Fibroblast of skin of abdomen (primary cell): ENCODE measurements around the gene ARHGAP32.

Source experiments
- DNase-seq: peaks from one replicate; pipeline ENCODE4 v3.0.0-alpha.2; 2013

ARHGAP32 gene

DNA sequence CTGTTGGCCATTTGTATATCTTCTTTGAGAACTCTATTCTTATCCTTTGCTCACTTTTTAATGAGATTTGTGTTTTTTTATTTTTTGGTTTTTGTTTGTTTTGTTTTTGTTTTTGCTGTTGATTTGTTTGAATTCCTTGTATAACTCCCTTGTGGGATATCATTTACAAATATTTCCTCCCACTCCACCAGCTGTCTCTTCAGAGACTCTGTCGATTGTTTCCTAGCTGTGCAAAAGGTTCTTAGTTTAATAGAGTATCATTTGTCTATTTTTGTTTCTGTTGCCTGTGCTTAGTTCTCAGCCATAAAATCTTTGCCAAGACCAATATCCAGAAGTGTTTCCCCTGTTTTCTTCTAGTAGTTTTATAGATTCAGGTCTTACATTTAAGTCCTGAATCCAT, 82.4 kb downstream of the ARHGAP32 start:
- no peak for DNase-seq

DNA sequence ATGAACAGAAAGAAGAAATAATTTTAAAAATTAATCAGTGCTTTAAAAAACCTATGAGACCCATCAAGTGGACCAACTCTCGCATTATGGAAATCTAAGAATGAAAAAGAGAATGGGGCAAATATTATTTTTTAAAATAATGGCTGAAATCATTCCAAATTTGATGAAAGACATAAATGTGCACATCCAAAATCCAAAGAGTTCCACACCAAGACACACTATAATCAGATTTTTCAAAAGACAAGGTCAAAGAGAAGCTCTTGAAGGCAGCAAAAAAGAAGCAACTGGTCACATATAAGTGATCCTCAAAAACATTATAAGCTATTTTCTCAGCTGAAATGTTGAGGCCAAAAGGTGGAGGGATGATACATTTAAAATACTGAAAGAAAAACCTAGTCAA, 85.3 kb downstream of the ARHGAP32 start:
- DNase-seq, result no peak

DNA sequence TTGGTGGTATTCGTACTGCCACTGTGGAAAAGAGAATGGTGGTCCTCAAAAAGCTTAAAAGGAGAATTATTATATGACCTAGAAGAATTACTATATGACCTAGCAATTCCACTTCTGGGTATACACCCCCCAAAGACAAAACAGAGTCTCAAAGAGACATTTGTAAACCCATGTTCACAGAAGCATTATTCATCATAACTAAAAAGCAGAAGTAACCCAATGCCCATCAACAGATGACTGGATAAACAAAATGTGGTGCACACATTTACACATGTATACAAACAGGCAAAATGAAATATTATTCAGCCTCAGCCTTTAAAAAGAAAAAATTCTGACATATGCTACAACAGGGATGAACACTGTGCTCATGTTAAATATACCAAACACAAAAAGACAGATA, 89.4 kb downstream of the ARHGAP32 start:
- DNase-seq, result no peak

DNA sequence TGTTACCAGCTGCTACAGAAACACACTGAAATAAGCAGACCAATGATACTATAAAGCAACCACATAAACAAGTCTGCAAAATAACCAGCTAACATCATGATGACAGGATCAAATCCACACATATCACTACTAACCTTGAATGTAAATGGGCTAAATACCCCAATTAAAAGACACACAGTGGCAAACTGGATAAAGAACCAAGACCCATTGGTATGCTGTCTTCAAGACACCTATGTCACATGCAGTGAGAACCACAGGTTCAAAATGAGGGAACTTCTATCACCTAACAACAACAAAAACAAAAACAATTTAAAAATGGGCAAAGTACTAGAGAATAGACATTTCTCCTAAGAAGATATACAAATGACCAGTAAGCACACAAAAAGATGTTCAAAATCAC, 89.9 kb downstream of the ARHGAP32 start:
- no peak for DNase-seq

DNA sequence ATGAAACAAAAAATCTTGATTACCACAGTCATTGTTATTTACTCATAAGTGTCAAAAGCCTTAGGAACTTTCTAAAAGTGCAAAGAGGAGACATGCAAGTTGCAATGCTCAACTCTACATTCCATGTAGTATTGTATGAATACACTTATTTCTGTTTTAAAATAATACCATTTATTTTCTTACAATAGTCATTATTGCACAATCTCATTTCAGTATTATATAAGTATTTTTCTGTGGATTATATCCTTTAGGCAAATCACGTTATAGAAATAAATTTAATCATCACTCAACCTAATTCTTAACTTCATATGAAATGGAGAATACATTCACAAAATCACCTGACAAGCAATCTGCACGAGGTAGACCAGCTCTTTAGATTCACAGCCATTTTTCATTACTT, 98.8 kb downstream of the ARHGAP32 start:
- no peak for DNase-seq

DNA sequence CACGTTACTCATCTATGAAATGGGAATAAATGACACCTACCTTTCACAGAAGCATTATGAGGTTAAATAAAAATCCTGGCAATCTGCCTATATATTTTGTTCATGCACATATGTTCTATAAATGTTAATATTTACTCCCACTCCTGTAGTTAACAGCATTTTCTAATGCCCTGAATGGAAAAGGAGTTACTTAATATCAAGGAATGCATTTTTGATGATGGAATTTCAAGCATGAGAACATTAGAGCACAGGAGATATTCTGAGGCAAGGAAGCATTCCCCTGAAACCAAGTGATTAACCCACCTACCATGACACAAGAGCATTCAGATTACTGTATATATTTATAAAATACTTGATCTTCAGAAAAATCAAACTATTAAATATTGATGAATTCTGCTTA, 102.1 kb downstream of the ARHGAP32 start:
- peak; percentile 63 for DNase-seq

DNA sequence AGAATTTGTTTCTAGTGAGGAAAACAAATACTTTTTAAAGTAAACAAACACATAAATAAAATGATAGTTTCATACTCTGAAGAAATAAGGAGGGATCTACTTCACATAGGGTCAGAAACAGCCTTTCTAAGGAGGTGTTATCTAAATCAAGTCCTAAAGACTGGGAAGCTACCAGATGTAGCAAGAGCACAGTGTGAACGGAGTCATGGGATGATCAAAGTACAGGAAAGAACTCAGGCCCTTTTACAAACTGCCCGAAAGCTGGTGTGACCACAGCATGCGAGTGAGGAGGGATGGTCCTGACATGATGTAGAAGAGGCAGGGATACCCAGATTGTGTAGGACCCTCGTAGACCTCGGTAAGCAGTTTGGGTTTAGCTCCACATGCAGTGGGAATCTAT, 102.8 kb downstream of the ARHGAP32 start:
- no peak for DNase-seq

DNA sequence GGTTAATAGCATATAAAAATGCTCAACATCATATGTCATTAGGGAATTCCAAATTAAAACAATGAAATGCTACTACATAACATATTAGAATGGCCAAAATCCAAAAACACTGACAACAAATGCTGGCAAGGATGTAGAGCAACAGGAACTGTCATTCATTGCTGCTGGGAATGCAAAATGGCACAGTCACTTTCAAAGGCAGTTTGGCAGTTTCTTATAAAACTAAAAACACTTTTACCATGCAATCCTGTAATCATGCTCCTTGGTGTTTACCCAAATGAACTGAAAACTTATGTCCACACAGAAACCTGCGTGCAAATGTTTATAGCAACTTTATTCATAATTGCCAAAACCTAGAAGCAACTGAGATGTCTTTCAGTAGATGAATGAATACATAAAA, 105.1 kb downstream of the ARHGAP32 start:
- DNase-seq, result no peak

DNA sequence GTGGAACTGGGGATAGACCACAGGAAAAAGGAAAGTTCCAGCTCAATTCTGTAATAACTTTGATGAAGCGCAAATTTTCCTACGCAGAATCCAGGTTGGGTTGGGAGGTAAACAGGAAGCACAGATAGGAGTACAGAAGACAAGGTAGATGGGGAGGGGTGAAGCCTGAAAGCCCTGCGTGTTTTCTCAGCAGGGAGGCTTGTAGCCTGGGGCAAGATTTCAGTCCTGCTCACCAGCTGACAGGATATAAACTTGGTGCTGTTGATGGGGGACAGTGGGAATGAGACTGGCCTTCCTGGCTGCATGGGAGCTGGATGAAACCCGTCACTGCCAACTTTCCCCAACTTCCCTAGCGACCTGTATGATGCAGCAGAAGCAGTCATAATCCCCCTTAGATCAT, 114.9 kb downstream of the ARHGAP32 start:
- no peak for DNase-seq

DNA sequence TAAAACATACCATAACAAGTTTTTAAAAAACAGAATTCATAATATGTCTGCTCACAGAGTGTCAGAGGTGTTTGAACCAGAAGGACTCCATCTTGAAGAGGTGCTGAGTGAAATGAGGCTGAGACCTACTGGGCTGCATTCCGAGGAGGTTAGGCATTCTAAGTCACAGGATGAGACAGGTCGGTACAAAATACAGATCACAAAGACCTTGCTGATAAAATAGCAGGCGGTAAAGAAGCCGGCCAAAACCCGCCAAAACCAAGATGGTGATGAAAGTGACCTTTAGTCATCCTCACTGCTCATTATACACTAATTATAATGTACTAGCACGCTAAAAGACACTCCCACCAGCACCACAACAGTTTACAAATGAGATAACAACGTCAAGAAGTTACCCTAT, 116.4 kb downstream of the ARHGAP32 start:
- no peak for DNase-seq

DNA sequence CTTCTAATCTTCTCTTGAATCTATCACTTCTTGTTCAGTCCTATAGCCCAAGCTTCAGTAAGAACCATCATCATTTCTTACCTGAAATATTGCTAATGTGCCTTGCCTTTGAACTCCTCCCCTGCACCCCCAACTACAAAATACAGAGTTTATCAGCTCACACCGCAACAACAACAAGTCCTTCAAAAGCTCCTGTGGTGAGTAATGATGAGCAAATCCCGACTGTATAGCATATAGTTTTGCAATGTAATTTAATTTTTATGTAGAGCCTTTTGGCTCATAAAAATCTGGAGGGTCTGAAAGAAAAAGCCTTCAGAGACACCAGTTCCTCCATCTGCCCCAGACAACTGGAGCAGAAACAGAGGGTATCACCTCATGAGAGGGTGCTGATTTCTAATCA, 124.7 kb downstream of the ARHGAP32 start:
- no peak for DNase-seq

DNA sequence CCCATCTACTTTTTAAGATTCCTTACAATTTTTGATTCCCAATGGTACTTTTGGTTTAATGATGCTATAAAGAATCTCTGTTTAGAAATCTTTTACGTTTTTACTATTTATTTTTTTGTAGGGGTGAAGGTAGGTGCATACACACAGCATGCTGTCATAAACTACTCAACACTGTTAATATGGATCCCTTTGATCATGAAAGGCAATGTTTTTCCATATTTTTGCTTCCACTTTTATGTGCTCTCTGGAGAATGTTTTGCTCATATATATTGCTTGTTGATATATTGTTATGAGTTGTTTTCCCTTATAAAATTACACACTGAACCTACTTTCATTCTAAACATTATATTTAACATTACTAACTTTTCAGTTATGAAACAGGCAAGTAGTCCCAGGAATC, 125.9 kb downstream of the ARHGAP32 start:
- DNase-seq, result no peak

DNA sequence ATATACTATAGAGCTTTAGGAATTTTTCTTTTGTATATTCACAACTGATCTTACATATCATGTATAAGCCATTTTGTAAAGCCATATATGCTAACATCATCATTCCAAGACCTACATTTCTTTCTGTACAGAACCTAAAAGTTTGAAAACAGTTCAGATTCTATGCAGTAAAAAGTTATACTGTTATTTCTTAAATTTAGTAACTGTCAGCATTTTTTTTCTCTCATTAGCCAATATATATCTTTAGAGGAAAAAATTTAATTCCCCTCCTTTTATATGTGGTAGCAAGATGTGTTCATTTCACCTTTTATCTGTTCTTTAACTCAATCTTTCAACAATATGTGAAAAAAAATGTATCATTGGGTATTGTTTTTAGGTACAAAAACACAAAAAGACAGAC, 129.0 kb downstream of the ARHGAP32 start:
- no peak for DNase-seq

DNA sequence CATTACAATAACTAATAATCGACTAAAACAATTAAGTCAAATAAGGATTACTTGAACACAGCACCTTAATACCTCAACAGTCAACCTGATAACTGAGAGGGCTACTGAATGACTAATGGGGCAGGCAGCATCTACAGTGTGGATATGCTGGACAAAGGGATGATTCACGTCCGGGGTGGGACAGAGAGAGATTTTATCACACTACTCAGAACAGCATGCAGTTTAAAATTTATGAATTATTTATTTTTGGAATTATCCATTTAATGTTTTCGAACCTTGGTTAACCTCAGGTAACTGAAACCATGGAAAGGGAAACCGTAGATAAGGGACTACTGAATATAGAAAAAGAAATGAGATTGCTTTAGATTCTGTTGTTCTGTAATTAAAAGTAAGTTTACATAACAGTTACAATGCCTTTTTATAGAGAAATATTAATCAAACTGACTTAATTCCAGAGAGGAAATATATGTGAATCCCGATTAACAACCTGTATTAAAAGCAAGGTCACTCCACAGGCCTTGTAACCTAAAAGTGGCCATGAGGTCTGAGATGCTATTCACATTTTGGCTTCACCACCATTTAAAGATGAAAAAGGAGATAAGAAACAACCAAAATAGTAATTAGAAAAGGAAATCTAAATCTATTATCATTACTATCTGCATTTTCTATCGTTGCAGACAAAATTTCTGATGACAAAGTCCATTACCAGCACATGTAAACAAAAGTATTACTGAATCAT, 130.5 kb downstream of the ARHGAP32 start:
- peak; percentile 15 for DNase-seq

DNA sequence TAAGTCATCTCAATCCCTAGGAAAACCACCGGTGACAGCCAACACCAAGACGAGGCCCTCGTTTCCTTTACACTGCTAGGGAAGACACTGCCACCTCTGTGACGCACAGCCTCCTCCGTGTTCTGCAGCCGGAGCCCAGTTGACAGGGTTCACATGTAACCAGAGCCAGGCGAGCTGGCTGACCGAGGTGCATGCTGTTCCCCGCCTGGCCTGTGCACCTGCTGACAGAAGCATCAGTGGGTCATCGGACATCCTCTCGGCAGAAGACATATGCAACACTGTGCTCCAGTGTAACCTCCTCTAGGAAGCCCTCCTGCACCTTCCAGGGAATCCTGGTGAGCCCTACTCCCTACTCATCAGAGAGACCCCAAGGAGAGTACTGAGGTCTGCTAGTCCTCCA, 135.2 kb downstream of the ARHGAP32 start:
- no peak for DNase-seq

DNA sequence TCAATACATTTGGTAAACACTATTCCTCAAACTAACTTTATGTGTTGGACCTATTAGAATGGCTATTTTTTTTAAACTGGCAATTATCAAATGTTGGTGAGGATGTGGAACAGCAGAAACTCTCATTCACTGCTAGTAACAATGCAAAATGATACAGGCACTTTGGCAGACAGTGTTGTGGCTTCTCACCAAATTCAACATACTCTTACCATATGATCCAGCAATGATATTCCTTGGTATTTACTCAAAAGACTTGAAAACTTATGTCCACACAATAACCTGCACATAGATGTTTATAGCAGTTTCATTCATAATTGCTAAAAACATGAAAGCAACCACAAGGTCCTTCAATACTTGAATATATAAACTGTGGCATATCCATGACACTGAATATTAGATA, 136.9 kb downstream of the ARHGAP32 start:
- DNase-seq, result no peak

DNA sequence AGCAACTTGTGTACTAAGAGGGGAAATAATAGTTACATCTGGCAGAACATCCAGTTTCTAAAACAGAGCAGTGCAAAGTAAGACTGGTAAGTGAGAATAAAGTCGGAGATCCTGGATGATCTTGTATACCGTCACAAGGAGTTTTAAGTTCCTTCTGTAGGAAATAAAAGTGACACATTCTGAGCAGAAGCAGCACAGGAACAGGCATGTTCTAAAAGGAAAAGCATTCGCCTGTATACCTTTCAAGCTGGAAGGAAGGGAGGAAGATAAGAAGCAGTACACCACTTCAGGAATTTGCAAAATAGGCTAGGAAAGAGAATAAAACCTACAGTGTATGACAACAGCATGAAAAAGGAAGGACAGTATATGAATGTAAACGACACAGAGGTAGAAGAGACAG, 143.2 kb downstream of the ARHGAP32 start:
- no peak for DNase-seq

DNA sequence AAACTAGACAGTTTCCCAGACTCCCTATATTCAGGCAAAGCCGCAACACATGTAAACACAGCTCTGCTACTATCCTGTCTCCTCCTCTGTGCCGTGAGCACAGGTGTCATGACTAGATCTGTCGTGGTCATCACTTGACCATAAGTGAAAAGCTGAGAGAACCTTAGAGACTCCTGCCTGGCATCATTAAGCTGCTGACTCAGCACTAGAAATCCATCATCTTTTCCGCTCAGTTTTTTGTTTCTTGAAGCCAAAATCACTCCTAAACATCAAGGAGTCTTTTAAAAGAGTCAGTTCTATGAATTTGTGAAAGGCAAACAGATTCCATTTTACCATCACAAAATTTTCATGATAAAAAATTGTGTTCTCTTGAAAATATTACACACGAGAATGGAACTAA, 147.0 kb downstream of the ARHGAP32 start:
- no peak for DNase-seq

DNA sequence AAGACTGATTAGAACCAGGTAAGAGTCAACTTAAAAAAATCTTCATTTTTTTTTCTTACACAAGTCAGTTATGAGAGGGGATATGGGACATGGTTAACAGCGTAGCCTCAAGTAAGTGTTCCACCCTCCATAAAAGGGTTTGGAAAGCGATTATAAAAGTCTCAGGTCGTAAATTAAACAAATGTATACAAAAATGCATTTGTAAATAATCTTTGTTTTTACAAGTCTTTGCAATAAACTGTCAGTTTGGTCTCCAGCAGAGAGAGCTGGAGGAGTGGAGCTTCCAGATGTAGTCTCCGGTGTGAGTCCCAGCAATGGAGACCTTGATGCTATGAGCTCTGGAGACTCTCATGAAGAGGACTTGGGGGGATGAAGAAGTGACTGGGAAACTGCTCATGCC, 149.6 kb downstream of the ARHGAP32 start:
- DNase-seq, result no peak

DNA sequence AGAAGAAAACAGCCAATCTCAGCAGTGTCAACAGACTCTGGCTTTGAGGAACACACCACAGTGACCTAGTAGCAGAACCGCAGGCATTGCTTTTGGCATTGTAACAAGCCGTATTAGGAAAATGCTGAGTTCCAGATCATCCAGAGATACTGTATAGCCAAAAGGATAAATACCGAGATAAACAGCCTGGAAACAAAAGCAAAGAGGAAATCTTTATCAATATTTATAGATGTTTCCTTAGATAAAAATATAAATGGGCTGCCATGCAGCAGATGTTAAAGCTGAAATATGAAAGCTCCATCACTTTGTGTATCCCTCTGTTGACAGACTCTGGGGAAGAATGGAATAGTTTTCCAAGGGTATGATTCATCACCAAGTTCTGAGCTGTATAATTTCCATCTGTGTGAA, 150.5 kb downstream of the ARHGAP32 start:
- peak; percentile 53 for DNase-seq

DNA sequence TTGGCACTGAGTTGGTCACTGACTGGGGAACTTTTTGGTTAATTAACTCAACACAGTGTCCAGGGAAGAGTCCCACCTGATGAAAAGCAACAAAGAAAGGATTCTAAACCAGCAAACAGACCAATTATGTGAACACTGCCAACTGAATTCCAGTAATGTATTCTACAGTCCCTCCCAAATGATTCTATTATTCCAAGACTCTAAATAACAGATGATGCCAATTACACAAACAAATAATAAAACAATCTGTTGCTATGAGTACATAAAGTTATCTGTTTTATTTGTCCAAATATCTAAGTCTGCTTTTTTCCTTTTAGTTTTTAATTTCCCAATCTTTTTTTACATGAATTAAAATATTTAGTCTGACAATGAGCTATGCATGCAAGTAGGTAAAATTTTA, 151.2 kb downstream of the ARHGAP32 start:
- DNase-seq, result no peak

DNA sequence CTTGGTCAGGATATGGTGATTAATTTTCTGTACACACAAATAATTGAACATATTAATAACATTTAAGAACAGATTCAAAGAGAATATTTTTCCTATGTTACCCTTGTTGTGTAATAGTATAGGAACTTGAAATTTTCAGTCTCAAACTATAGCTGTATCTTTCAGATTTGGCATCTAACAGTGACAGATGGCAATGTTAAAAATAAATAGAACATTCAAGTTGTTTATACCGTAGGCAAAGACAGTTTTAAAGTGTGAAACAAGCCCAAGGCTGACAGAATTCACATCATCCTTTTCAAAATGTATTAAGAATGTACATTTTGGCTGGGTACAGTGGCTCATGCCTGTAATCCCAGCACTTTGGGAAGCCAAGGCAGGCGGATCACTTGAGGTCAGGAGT, 156.9 kb downstream of the ARHGAP32 start:
- no peak for DNase-seq

DNA sequence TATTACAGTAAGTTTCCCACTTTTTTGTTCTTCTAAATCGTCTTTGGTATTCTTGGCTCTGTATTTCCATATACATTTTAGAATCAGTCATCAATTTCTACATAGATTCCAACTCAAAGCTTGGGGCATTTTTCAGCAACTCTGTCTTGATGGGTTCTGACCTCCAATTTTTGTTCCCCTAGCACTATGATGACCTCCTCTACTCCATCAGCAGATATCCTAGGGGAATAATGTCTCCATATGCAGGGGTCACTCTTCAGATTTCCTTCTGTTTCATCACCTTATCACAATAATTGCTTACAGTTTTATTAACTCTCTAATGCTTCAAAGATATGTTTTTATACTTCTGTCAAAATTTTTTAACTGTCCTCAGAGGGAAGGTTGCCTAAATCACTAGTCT, 158.1 kb downstream of the ARHGAP32 start:
- DNase-seq, result no peak

DNA sequence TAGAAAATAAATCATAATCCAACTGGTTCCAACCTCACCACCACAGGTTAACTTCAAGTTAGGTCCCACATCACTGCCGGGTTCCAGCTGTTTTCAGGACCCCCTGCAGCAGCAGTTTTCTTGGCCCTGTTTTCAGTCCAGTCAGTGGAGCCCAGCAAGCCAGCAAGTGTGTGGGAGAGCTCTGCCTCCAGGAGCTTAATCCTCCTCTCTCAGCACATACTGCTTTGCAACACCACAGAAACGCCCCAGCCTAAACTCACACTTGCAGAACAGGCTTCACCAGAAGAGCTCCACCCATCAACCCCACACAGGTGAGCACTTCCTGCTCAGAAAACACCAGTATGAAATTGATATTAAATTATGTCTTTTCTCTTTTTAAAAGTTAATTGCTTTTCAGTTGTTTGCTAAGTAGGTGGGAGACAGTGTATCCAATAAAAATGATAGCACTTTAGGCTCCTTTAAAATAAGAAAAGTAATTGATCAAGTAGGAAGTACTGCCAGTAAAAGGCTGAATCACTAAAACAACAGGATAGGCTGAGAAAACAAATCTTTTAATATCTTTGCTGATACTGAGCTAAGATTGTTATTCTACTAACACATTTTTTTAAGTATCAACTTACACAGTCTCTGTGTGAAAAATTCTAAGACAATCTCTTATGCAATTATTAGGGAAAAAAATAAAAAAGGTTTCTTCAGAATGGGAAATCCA, 168.0 kb downstream of the ARHGAP32 start:
- no peak for DNase-seq

DNA sequence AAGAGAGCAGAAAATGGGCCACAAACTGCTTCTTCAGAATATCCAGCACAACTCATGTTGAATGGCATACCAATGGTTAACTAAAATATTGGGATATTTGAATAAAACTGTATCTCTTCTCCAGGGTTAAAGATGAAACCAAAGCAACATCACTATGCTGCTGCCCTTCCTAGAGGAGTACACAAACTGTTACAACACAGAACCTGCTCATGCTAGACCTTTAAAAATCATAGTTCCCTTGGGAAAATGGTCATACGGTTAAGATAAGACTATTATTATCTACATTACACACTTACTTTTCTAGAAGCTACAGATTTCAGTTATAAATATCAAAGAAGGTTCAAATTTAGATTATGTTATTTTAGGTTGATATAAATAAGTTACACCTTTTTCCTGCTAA, 170.8 kb downstream of the ARHGAP32 start:
- no peak for DNase-seq
